GM12875 (cell line): ENCODE results near the gene SALL1.

ENCODE experiments used
- H3K4me3 ChIP-seq: one replicate; pipeline ENCODE4 v1.5.1; 2011; ENCODE audit warnings: low read depth, low read length, control low read depth
- TF ChIP-seq, protein P1 (sequence below): IDR thresholded peaks from 2 replicates; pipeline ENCODE4 v1.5.1; 2011; ENCODE audit warnings: low read depth, mild to moderate bottlenecking, control low read depth, inconsistent platforms, low read length, moderate library complexity, borderline replicate concordance; ENCODE audit not compliant: insufficient read depth

Gene SALL1

DNA sequence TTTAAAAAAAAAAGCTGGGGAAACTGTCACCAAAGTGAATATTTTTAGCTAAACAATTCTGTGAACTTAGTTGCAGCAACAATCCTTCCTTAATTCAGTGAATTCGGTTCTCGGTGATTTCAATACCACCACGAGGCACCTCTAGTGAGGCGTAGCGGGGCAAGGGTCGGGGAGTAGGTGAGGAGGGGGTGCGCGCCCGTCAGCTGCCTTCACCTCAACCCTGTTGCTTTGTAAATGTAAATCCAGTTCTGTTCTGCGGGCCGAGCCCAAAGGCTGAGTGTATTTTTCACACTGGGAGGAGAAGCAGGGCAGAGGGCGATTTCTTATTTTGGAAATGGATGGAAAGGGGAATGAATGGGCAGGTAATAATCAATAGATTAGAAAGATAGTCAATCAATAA, 17.4 kb downstream of the SALL1 start:
- no peak overlapping the region for H3K4me3 ChIP-seq
- TF ChIP-seq, protein P1, sequence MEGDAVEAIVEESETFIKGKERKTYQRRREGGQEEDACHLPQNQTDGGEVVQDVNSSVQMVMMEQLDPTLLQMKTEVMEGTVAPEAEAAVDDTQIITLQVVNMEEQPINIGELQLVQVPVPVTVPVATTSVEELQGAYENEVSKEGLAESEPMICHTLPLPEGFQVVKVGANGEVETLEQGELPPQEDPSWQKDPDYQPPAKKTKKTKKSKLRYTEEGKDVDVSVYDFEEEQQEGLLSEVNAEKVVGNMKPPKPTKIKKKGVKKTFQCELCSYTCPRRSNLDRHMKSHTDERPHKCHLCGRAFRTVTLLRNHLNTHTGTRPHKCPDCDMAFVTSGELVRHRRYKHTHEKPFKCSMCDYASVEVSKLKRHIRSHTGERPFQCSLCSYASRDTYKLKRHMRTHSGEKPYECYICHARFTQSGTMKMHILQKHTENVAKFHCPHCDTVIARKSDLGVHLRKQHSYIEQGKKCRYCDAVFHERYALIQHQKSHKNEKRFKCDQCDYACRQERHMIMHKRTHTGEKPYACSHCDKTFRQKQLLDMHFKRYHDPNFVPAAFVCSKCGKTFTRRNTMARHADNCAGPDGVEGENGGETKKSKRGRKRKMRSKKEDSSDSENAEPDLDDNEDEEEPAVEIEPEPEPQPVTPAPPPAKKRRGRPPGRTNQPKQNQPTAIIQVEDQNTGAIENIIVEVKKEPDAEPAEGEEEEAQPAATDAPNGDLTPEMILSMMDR: no peak

DNA sequence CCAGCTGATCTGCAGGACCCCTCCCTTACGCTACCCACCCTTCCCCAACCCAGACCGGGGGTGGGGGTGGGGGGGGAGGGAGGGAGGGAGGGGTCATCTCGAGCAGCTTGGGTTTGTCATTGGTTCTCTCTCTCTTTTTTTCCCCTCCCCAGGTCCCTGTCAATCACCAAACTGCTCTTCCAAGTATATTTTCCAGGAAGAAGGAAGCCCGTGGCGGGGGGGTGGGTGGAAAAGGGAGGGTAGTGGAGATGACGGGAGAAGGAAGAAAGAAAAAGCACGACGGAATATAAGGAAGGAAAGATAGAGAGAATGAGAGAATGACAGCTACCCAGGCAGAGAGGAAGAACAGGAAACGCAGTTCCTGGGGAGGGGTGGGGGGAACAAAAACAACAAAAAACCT, 17.9 kb downstream of the SALL1 start:
- TF ChIP-seq, protein P1: no peak
- no peak overlapping the region for H3K4me3 ChIP-seq

DNA sequence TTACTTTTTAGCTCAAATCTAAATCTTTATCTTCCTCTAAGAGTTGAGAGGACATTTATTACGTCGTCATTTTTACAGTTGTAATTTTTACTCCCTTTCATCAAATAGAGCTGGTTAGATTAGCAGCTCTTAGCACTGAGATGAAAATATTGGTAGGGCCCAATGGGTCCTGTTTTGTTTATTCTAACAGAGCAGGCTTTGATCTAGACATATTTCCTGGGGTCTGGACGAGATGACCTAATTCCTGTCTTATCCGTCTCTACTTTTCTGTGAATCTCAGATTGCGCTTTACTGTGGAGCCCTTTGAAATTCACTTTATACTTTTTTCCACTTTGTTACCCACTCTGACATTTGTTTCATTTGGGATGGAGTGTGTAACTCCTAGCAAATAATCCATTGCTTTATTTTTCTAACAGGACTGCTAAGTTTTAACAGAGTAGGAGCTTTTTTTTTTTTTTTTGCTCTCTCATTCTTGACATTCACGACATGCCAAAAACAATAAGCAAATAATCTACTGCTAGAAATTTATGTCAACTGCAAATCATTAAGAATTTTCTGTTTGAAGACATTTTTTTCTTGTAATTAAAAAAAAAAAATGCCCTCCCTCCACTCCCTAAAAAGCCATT, 18.5 kb downstream of the SALL1 start:
- H3K4me3 ChIP-seq: no peak overlapping the region
- TF ChIP-seq, protein P1: no peak

DNA sequence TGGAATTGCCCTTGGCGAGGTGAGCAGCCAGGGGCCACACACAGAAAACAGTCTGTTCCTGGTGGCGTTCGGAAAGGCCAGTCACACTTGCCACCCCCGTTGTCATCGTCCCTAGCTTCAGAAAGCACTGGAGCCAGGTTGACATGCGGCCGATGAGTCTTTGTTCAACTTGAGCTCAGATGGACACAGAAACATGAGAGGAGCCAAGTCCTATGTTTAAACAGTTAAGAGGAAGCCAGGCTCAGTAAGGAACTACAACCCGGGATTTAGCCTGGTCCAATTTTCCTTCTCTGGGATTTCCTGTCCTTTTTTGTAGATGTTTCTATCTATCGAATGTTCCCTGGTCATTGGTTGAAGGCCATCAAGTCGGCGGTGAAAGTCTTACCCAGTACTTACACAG, 19.5 kb downstream of the SALL1 start:
- TF ChIP-seq, protein P1: no peak
- no peak overlapping the region for H3K4me3 ChIP-seq

DNA sequence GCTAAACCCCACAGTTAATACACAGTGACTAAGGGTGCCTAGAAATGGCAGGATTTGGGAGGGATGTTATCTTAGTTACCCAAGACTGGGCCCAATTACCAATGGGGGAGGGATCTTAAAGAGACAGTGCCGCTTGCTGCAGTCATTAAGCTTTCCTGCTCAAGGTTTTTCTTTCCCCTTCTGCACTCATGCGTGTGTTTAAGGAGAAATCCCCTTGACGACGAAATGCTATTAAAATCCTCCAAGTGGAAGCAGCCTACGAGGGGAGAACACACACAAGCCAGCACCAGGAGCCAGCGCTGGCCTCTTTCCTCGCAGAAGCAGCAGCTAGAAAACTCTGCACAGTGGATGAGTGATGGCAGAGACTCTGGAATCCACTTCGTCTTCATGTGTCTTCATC, 22.0 kb downstream of the SALL1 start:
- no peak overlapping the region for H3K4me3 ChIP-seq
- TF ChIP-seq, protein P1: no peak

DNA sequence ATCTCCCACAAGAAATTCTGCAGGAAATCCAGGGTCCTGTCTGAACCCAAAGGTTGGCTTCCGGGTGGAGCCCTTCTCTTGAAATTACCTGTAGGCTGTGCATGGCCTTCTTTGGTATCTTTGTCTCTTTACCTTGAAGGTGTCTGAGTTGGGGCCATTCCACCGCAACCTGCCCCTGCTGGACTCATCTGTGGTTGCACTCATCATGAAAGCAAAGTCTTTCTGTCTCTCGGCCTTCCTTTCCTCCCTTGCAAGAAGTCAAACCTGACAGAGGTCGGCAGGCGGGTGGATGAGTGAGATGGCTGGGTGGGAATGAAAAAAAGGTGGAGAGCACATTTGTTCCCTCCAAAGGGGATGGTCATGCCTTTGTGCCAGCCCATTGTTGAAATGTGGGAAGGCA, 25.1 kb downstream of the SALL1 start:
- TF ChIP-seq, protein P1: no peak
- H3K4me3 ChIP-seq: no peak overlapping the region

DNA sequence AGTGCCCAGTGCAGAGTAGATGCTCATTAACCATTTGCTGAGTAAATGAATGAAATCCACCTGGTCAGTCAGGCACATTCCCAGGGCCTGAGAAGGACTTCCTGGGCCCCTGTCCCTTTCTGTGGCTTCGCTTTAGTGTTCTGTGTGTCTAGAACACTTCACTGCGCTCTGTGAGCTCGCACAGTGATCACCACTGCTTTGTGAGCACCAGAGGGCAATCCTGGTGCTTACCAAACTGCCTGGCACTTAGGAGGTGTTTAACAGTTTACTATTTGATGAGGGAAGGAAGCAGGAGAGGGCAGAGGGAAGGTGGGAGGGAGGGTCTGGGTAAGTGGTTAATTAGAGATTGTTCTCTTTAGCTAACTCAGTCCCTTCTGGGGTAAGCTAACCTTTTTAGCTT, 26.2 kb downstream of the SALL1 start:
- H3K4me3 ChIP-seq: no peak overlapping the region
- TF ChIP-seq, protein P1: no peak
